Right lobe of liver (tissue), 6 donors: ENCODE results near the gene TRMT11. TPM values are rescaled to one million over a fixed set of nuclear protein-coding genes. Genes with fewer than 3 reads are reported as not detected.

ENCODE experiments used
- ATAC-seq, 4 donors: fragments of 200-7000 bp; cut with Tn5 transposase; one replicate each; pipeline ENCODE4 v1.9.1; 2020; ENCODE audit warnings: mild to moderate bottlenecking in 4 of 4, moderate library complexity in 4 of 4
- DNase-seq, 3 donors: peaks; one replicate each; pipeline ENCODE4 v3.0.0-alpha.2; 2020
- H3K27ac ChIP-seq, 3 donors: fragments of 200-600 bp; one replicate each; pipeline ENCODE4 v1.8.0; 2022
- H3K27me3 ChIP-seq, 2 donors: fragments of 200-600 bp; one replicate each; pipeline ENCODE4 v1.8.0; 2022
- H3K36me3 ChIP-seq, 4 donors: fragments of 200-600 bp; sonication (generic) in 1 of 4; one replicate each; pipeline versions ENCODE4 v1.5.1 to v1.8.0; 2017 to 2022; ENCODE audit warnings: control low read depth in 1 of 4
- H3K4me1 ChIP-seq, 4 donors: fragments of 200-600 bp; sonication (generic) in 1 of 4; one replicate each; pipeline versions ENCODE4 v1.5.1 to v1.8.0; 2017 to 2022; ENCODE audit warnings: control low read depth in 1 of 4
- H3K4me3 ChIP-seq, 3 donors: fragments of 200-600 bp; one replicate each; pipeline ENCODE4 v1.8.0; 2022
- H3K9me3 ChIP-seq, 4 donors: fragments of 200-600 bp; sonication (generic) in 1 of 4; one replicate each; pipeline versions ENCODE4 v1.5.1 to v1.8.0; 2017 to 2022; ENCODE audit warnings: control low read depth in 1 of 4
- POLR2A ChIP-seq: fragments of 450-650 bp; IDR thresholded peaks from one replicate; pipeline ENCODE4 v1.6.1; 2017; ENCODE audit warnings: antibody characterized with exemption, mild to moderate bottlenecking
- WGBS: methylation state at CpG from one replicate; pipeline ENCODE4 v1.1.6; 2018; ENCODE audit warnings: low coverage, low lambda C conversion rate; ENCODE audit not compliant: insufficient coverage; ENCODE audit errors: missing lambda C conversion rate; 5-methylcytosine and 5-hydroxymethylcytosine counted together
- intact Hi-C, 2 donors: fragments of 100-400 bp; cut with DNase I; formaldehyde crosslinking; loops; one replicate each; pipeline versions ENCODE4 v1.11.2 to v1.14.1; 2022
- total RNA-seq, 6 experiments: library from RNA; depleted of rRNA in 2 of 6; stranded (reverse); fragments of >200 nt in 2 of 6; fragmentation: NEBNext Ultra II Directional in 3 of 6; extraction: Animal tissue kit (Norgen Biotek cat#: 25700) in 3 of 6; gene quantifications; one replicate each; pipeline versions ENCODE4 v1.1.0 to v1.2.4, GENCODE V29; 2016 to 2023
- TF ChIP-seq, protein P1 (sequence below), 4 donors: fragments of 200-600 bp in 3 of 4; fragments of 450-650 bp in 1 of 4; IDR thresholded peaks; one replicate each; pipeline versions ENCODE4 v1.5.1 to v1.8.0; 2016 to 2022; ENCODE audit warnings: antibody characterized with exemption in 4 of 4, mild to moderate bottlenecking in 2 of 4
- donor health status: DM: no; HTN: yes; CAD: no.
- donor health status: DM: no; HTN: no; CAD: no.
- donor health status: DM: no; HTN: no; CAD: no.
- donor health status: DM: no; HTN: yes; CAD: no.
- donor health status: DM: no; HTN: yes; CAD: no.

Gene TRMT11
- total RNA-seq, 6 experiments from 2014 or later, result 12.6 to 36.0 (median 25.3) TPM

DNA sequence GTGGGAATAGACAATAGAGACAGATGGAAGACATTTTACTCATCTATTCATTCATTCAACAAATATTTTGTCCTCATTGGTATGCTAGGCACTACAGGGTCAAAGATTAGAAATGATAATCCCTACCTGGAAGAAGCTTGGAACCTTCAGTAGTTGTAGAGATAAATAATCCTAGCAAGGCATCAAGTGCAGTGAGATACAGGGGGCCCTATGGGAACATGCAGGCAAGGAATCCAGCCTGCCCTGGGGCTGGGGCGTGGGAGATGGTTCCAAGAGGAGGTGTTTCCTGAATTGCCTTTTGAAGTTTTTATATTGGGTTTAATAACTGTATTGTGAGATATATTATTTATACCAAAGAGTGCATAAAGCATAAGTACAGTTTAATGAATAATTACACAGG is 64.5 kb downstream of the TRMT11 start:
- DNase-seq (no peak), ATAC-seq (no peak)
- H3K4me3 ChIP-seq, result no peak overlapping the region
- H3K36me3 ChIP-seq, result peaks cover 0 to 8% (median 5%) of the 10 kb centered on the region in 4 donors
- no peaks in the 10 kb centered on the region for H3K9me3 ChIP-seq
- 100% methylated on average over 1 of the region's 1 CpG for WGBS
- intact Hi-C loops, result no loop called here
- peaks cover 0 to 40% (median 12%) of the 10 kb centered on the region in 4 donors for H3K4me1 ChIP-seq
- H3K27ac ChIP-seq, result no peak overlapping the region
- TF ChIP-seq, protein P1, sequence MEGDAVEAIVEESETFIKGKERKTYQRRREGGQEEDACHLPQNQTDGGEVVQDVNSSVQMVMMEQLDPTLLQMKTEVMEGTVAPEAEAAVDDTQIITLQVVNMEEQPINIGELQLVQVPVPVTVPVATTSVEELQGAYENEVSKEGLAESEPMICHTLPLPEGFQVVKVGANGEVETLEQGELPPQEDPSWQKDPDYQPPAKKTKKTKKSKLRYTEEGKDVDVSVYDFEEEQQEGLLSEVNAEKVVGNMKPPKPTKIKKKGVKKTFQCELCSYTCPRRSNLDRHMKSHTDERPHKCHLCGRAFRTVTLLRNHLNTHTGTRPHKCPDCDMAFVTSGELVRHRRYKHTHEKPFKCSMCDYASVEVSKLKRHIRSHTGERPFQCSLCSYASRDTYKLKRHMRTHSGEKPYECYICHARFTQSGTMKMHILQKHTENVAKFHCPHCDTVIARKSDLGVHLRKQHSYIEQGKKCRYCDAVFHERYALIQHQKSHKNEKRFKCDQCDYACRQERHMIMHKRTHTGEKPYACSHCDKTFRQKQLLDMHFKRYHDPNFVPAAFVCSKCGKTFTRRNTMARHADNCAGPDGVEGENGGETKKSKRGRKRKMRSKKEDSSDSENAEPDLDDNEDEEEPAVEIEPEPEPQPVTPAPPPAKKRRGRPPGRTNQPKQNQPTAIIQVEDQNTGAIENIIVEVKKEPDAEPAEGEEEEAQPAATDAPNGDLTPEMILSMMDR (IDR thresholded peaks at IDR 0.05), result no peak
- no peak for TF ChIP-seq POLR2A
- H3K27me3 ChIP-seq, result no peaks in the 10 kb centered on the region

DNA sequence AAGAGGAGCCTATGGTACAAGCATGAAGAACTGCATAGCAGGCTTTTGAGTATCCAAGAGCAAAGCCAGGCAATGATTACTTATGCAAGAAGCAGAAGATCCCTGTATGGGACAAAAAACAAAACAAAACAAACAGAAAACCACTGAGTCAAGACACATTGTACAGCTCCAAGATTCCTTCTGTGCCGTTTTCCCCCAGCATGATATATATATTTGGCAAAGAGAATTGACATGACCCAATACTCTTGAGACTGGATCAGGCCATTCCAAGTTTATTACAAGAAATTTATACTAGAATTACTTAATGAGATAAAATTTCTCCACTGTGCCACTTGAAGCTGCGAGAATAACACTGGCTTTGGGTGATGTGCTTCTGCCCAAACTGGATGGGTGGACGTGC is 65.5 kb downstream of the TRMT11 start:
- WGBS, result 96% methylated on average over 3 of the region's 3 CpGs
- ATAC-seq (no peak), DNase-seq (no peak)
- Histone ChIP-seq H3K9me3 (no peaks in the 10 kb centered on the region), H3K27ac (peak overlapping the region in 2 of 3 donors; percentile 80 to 86), H3K4me3 (no peak overlapping the region), H3K4me1 (peaks cover 0 to 40% (median 12%) of the 10 kb centered on the region in 4 donors), H3K36me3 (peaks cover 0 to 8% (median 5%) of the 10 kb centered on the region in 4 donors), H3K27me3 (no peaks in the 10 kb centered on the region)
- TF ChIP-seq, protein P1 (IDR thresholded peaks at IDR 0.05), result no peak
- TF ChIP-seq POLR2A, result no peak
- intact Hi-C loops, result no loop called here

DNA sequence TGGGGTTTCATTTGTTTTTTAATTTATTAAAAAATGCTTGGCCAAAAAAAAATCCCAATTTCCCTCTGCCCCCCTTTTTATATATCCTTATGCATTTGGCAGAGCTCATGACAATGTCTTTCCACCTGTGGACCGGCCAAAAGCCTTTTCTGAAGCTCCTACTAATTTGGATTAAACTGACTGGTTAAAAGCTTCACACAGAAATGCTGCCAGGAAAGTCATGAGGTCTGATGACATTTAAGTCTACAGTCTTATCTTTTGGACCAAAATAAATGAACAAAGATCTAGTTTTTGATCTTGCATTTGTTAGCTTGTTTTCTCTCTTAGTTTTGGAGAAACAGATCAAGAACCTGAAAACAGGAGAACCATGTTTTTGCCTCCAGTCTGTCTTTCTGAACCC is 66.1 kb downstream of the TRMT11 start:
- Histone ChIP-seq H3K4me1 (peaks cover 0 to 40% (median 12%) of the 10 kb centered on the region in 4 donors), H3K27ac (peak overlapping the region; percentile 28 to 86 (median 80)), H3K27me3 (no peaks in the 10 kb centered on the region), H3K36me3 (peaks cover 0 to 7% (median 3%) of the 10 kb centered on the region in 4 donors), H3K9me3 (no peaks in the 10 kb centered on the region), H3K4me3 (no peak overlapping the region)
- no peak for TF ChIP-seq POLR2A
- TF ChIP-seq, protein P1 (IDR thresholded peaks at IDR 0.05), result no peak
- DNase-seq (peak in 1 of 3 donors; percentile 57), ATAC-seq (peak in 3 of 4 donors; percentile 18 to 52 (median 40))
- intact Hi-C loops, result no loop called here
- 32% methylated on average over 1 of the region's 1 CpG for WGBS

DNA sequence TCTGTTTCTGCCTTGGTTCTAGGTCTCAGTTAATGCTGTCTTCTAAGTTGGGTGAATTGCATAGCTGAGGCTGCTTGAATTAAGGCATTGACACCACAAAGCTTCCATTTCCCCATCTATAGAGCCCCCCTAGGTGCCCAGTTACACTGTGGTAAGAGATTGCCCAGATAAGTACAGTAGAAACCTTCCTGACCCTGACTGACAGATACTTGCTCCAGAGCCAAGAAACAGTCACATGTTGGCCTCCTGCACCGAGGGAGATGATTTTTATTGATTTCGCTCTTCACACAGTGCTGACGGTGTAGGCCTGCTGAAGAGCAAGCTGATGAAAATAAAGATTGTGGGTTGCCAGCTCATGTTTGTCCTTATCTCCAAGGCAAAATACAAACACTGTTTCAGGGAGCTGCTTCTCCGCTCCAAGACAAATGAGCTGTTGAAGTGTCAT is 67.9 kb downstream of the TRMT11 start:
- 31% methylated on average over 4 of the region's 4 CpGs for WGBS
- H3K9me3 ChIP-seq, result no peaks in the 10 kb centered on the region
- ATAC-seq, result peak; percentile 81 to 93 (median 89)
- H3K27me3 ChIP-seq, result no peaks in the 10 kb centered on the region
- no peaks in the 10 kb centered on the region for H3K36me3 ChIP-seq
- H3K4me3 ChIP-seq, result no peak overlapping the region
- peaks cover 0 to 40% (median 12%) of the 10 kb centered on the region in 4 donors for H3K4me1 ChIP-seq
- H3K27ac ChIP-seq, result peak overlapping the region in 2 of 3 donors; percentile 80 to 86
- no peak for TF ChIP-seq POLR2A
- TF ChIP-seq, protein P1 (IDR thresholded peaks at IDR 0.05), result no peak
- intact Hi-C loops, result no loop called here
- DNase-seq, result peak; percentile 29 to 86 (median 64)
